GM19372 (cell line): Measurements from ENCODE around the gene KRT9.
"Not testable (repeated sequence)": the region's sequence is repeated elsewhere in the genome, so short reads cannot be mapped to it uniquely, and the experiment has no call there.

Experiments
- ATAC-seq: cut with Tn5 transposase; IDR thresholded peaks from one replicate; pipeline ENCODE4 v1.9.1; 2021; ENCODE audit warnings: mild to moderate bottlenecking, low read depth, moderate library complexity; ENCODE audit not compliant: unreplicated experiment

The KRT9 gene

GRCh38 chr17:41606930-41607329 is 35.1 kb upstream of the KRT9 start:
- ATAC-seq: not testable (repeated sequence)

- ATAC-seq: no peak
These were observed 30.7 kb upstream of the KRT9 start for GRCh38 chr17:41602524-41602923.

GRCh38 chr17:41600318-41600717 is 28.5 kb upstream of the KRT9 start:
- no peak for ATAC-seq

- no peak for ATAC-seq
These were observed 27.8 kb upstream of the KRT9 start for GRCh38 chr17:41599680-41600079.

- no peak for ATAC-seq
These were observed 23.7 kb upstream of the KRT9 start for GRCh38 chr17:41595585-41595984.

GRCh38 chr17:41594363-41594915 is 22.6 kb upstream of the KRT9 start:
- ATAC-seq: no peak

- no peak for ATAC-seq
These were observed 21.6 kb upstream of the KRT9 start for GRCh38 chr17:41593306-41593981.

- no peak for ATAC-seq
These were observed 20.9 kb upstream of the KRT9 start for GRCh38 chr17:41592601-41593305.

GRCh38 chr17:41589301-41589700 is 17.4 kb upstream of the KRT9 start:
- ATAC-seq: no peak

GRCh38 chr17:41588126-41588810 is 16.4 kb upstream of the KRT9 start:
- no peak for ATAC-seq

GRCh38 chr17:41586863-41587495 is 15.1 kb upstream of the KRT9 start, which contains the start of gene KRT14:
Gene KRT14 (minus strand): TSS chr17:41586895. CDS start chr17:41586834, 61 bp downstream.
- no peak for ATAC-seq

- ATAC-seq: no peak
These were observed 13.6 kb upstream of the KRT9 start for GRCh38 chr17:41585301-41586056.

- not testable (repeated sequence) for ATAC-seq
These were observed 12.6 kb upstream of the KRT9 start for GRCh38 chr17:41584331-41584927.

GRCh38 chr17:41583137-41584127 is 11.6 kb upstream of the KRT9 start:
- ATAC-seq: no peak

GRCh38 chr17:41582061-41582968 is 10.5 kb upstream of the KRT9 start:
- not testable (repeated sequence) for ATAC-seq

- no peak for ATAC-seq
These were observed 9.7 kb upstream of the KRT9 start for GRCh38 chr17:41581366-41582060.
